Right atrium auricular region (tissue), 2 donors: ENCODE measurements around the gene C17orf67. TPM values are rescaled to one million over a fixed set of nuclear protein-coding genes. Genes with fewer than 3 reads are reported as not detected.

ENCODE experiments used
- DNase-seq: peaks from one replicate; pipeline ENCODE4 v3.0.0-alpha.2; 2019; ENCODE audit warnings: low spot score
- H3K27ac ChIP-seq, 2 donors: fragments of 200-600 bp; sonication (generic); 1 replicate in 1 of 2; 2 replicates in 1 of 2; pipeline ENCODE4 v1.5.1; 2016 to 2019
- H3K27me3 ChIP-seq, 2 donors: fragments of 200-600 bp; sonication (generic); one replicate each; pipeline versions ENCODE4 v1.5.1 to v1.6.0; 2017 to 2019
- H3K36me3 ChIP-seq: fragments of 200-600 bp; sonication (generic); one replicate; pipeline ENCODE4 v1.5.1; 2016
- H3K4me1 ChIP-seq, 2 donors: fragments of 200-600 bp; sonication (generic); one replicate each; pipeline versions ENCODE4 v1.5.1 to v1.6.0; 2017 to 2019
- H3K4me3 ChIP-seq, 2 donors: fragments of 200-600 bp; sonication (generic); 1 replicate in 1 of 2; 2 replicates in 1 of 2; pipeline ENCODE4 v1.5.1; 2017 to 2019; ENCODE audit warnings: mild to moderate bottlenecking in 1 of 2, moderate library complexity in 1 of 2
- H3K9me3 ChIP-seq, 2 donors: fragments of 200-600 bp; sonication (generic); one replicate each; pipeline ENCODE4 v1.5.1; 2019
- CTCF ChIP-seq, 2 donors: fragments of 200-600 bp; sonication (generic); IDR thresholded peaks; one replicate each; pipeline ENCODE4 v1.5.1; 2019; ENCODE audit warnings: antibody characterized with exemption in 2 of 2
- total RNA-seq, 2 donors: library from RNA; depleted of rRNA; stranded (reverse); fragments of >200 nt; gene quantifications; one replicate each; pipeline ENCODE4 v1.1.0, GENCODE V29; 2016

Gene C17orf67
- total RNA-seq, 2 donors from 2014 or later = 0.51 TPM; not detected in 1

- H3K9me3 ChIP-seq = no peaks in the 10 kb centered on the region
These were observed 12.2 kb upstream of the C17orf67 start for GRCh38 chr17:56845934-56846333.

DNA sequence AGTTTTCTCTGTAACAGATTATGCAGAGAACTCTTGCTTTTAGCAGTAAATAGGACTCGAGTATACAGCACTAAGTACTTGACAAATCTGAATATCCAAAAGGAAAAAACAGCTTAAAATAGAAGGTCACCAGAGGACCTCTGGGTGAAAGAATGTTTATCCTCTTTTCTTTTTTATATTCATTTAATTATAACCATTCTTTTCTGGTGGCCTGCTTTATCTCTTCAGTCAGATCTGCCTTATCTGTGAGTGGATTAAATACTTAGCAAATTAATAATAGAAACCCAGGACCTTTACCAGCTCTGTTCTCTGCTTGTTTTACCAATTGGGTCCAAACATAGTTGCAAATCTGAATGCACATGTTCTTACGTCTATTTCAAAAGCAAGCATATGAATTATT, 8.9 kb upstream of the C17orf67 start:
- Histone ChIP-seq H3K27ac (no peak overlapping the region), H3K27me3 (no peaks in the 10 kb centered on the region), H3K4me1 (peaks cover 0 to 13% of the 10 kb centered on the region in 2 donors), H3K4me3 (no peak overlapping the region), H3K36me3 (no peaks in the 10 kb centered on the region), H3K9me3 (no peaks in the 10 kb centered on the region)
- TF ChIP-seq CTCF (IDR thresholded peaks at IDR 0.05) = no peak
- DNase-seq = no peak

More at GRCh38 chr17:56845934-56846333, 12.2 kb upstream of the C17orf67 start:
- H3K36me3 ChIP-seq = peaks cover 8% of the 10 kb centered on the region
- DNase-seq = no peak
- no peak overlapping the region for H3K27ac ChIP-seq
- peaks cover 0 to 13% of the 10 kb centered on the region in 2 donors for H3K4me1 ChIP-seq
- TF ChIP-seq CTCF (IDR thresholded peaks at IDR 0.05) = no peak
- H3K27me3 ChIP-seq = no peaks in the 10 kb centered on the region
- no peak overlapping the region for H3K4me3 ChIP-seq

GRCh38 chr17:56838687-56839086, 5.0 kb upstream of the C17orf67 start:
- Histone ChIP-seq H3K4me3 (no peak overlapping the region), H3K36me3 (no peaks in the 10 kb centered on the region), H3K27me3 (no peaks in the 10 kb centered on the region), H3K4me1 (peaks cover 0 to 33% of the 10 kb centered on the region in 2 donors), H3K27ac (no peak overlapping the region), H3K9me3 (no peaks in the 10 kb centered on the region)
- no peak for DNase-seq
- TF ChIP-seq CTCF (IDR thresholded peaks at IDR 0.05) = no peak

- H3K4me1 ChIP-seq = peaks cover 0 to 34% of the 10 kb centered on the region in 2 donors
These were observed 1.5 kb upstream of the C17orf67 start for GRCh38 chr17:56835264-56835585.

GRCh38 chr17:56834380-56835263, 902 bp upstream of the C17orf67 start:
- peak overlapping the region; percentile 93 to 95 for H3K27ac ChIP-seq
- H3K4me3 ChIP-seq = peak overlapping the region; percentile 76 to 92
- peaks cover 0 to 34% of the 10 kb centered on the region in 2 donors for H3K4me1 ChIP-seq
- no peak for DNase-seq
- no peaks in the 10 kb centered on the region for H3K27me3 ChIP-seq
- no peaks in the 10 kb centered on the region for H3K9me3 ChIP-seq
- H3K36me3 ChIP-seq = no peaks in the 10 kb centered on the region
- TF ChIP-seq CTCF (IDR thresholded peaks at IDR 0.05) = peak in 1 of 2 donors; percentile 26

More at GRCh38 chr17:56835264-56835585, 1.5 kb upstream of the C17orf67 start:
- Histone ChIP-seq H3K9me3 (no peaks in the 10 kb centered on the region), H3K4me3 (peak overlapping the region in 1 of 2 donors; percentile 92), H3K27me3 (no peaks in the 10 kb centered on the region), H3K36me3 (no peaks in the 10 kb centered on the region), H3K27ac (peak overlapping the region; percentile 93 to 95)
- DNase-seq = no peak
- no peak for TF ChIP-seq CTCF (IDR thresholded peaks at IDR 0.05)
